ES-I3 (cell line): ENCODE measurements around the gene TRIM26.

Experiments used
- H3K36me3 ChIP-seq: 2 replicates; pipeline ENCODE4 v1.6.1; 2013; ENCODE audit warnings: mild to moderate bottlenecking, low read length, control low read depth, moderate library complexity; ENCODE audit not compliant: insufficient read depth
- H3K4me1 ChIP-seq: 2 replicates; pipeline ENCODE4 v1.6.1; 2013; ENCODE audit warnings: mild to moderate bottlenecking, control low read depth, low read length; ENCODE audit not compliant: insufficient read depth
- H3K9ac ChIP-seq: 2 replicates; pipeline ENCODE4 v1.6.1; 2013; ENCODE audit warnings: low read depth, mild to moderate bottlenecking, low read length, moderate library complexity
- H3K9me3 ChIP-seq: 2 replicates; pipeline ENCODE4 v1.6.1; 2013; ENCODE audit warnings: mild to moderate bottlenecking, low read length, moderate library complexity; ENCODE audit not compliant: control insufficient read depth, insufficient read depth

TRIM26 gene

DNA sequence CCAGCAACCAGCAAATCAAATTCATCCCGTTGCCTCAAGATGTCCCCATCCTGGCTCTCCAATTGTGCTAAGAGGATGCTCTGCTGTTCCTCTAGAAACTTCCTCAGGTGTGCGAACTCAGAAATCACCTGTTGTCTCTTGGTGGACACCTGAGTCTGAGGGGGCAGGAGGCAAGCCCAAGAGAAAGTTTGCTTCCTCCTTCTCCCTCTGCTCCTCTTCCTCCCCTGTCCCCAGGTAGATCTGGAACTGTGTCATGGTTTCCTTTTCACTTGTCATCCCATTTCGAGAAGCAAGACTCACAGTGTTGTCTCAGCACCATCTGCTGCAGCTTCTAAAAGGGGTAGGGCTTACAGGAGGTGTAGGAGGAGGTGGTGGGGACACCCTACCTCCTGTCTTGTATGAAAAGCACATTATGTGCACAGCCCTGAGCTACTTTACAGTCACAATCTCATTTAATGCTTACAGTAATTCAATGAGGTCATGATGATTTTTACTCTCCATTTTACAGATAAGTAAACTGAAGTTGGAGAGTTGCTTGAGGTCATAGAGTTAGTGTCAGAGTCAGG lies 54.6 kb downstream of the TRIM26 start:
- no peaks in the 10 kb centered on the region for H3K36me3 ChIP-seq
- no peaks in the 10 kb centered on the region for H3K9me3 ChIP-seq
- H3K4me1 ChIP-seq, result no peaks in the 10 kb centered on the region; the same call in 1 of the 2 replicates
- H3K9ac ChIP-seq, result no peak overlapping the region

DNA sequence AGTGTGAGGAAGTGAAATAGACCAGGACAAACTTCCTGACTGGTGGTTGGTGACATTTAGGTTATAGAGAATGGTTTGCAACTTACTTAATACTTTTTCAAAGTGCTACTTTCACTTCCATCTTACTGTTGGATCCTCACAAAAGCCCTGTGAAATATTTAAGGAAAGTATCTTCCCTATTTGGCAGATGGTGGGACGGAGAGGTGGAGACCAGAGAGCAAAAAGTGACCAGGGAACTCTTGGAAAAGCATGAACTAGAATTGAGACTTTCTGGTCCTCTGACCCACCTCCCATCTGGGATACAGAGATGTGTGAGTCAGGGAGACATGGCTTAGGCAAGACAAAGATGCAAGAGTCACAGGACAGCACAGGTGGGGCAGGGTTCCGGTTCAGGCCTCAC lies 55.2 kb downstream of the TRIM26 start:
- H3K36me3 ChIP-seq, result no peaks in the 10 kb centered on the region
- no peaks in the 10 kb centered on the region; the same call in 1 of the 2 replicates for H3K4me1 ChIP-seq
- H3K9me3 ChIP-seq, result no peaks in the 10 kb centered on the region
- H3K9ac ChIP-seq, result no peak overlapping the region

DNA sequence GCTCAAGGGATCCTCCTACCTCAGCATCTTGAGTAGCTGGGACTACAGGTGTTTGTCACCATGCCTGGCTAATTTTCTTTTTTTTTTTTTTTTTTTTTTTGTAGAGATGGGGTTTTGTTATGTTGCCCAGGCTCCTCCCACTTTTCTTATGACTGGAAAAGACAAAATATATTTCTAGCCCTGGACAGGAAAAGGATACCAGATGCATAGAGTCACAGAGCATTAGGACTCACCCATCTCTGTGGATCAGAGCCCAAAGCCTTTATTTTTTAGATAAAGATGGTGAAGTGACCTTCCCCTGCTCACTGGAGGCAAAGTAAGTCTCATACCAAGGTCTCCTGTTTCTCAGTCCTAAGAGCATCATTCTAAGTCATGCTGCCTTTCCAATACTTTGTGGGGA lies 55.6 kb downstream of the TRIM26 start:
- no peaks in the 10 kb centered on the region; the same call in 1 of the 2 replicates for H3K4me1 ChIP-seq
- H3K9ac ChIP-seq, result no peak overlapping the region
- H3K9me3 ChIP-seq, result no peaks in the 10 kb centered on the region
- no peaks in the 10 kb centered on the region for H3K36me3 ChIP-seq

DNA sequence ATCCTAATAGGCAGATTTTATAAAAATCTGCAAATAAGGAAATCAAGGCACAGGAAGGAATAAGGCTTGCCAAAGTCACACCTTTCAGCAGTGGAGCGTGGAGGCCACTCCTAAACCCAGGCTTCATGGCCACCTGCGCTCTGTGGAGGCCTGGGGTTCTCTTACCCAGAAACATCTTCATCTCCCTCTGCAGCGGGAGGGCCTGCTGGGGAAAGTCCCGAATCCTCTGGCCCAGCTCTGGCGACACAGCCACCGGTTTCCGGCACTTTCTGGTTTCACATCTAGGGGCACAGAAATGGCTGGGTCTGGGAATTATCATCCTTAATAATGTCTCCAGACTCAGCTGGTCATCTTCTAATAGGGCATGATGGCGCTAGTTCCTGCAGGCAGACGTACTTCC lies 56.4 kb downstream of the TRIM26 start:
- H3K9me3 ChIP-seq, result no peaks in the 10 kb centered on the region
- H3K4me1 ChIP-seq, result no peaks in the 10 kb centered on the region; the same call in 1 of the 2 replicates
- H3K36me3 ChIP-seq, result no peaks in the 10 kb centered on the region
- H3K9ac ChIP-seq, result no peak overlapping the region

DNA sequence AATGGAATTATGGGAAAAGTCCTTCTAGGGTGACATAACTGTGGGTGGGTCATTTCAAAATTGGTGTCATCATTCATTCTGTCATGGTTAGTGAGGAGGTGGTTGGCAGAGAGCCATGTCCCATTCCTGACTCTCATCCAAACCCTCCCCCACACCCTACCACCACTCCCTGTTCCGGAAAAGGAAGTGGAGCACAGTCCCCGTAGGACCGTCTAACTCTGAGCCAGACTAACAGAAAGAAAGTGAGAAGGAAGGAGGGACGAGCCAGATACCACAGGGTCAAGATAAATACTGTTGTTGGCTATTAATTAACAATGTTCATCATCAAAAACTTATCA lies 57.0 kb downstream of the TRIM26 start:
- no peak overlapping the region for H3K9ac ChIP-seq
- H3K4me1 ChIP-seq, result no peaks in the 10 kb centered on the region; the same call in 1 of the 2 replicates
- H3K36me3 ChIP-seq, result no peaks in the 10 kb centered on the region
- no peaks in the 10 kb centered on the region for H3K9me3 ChIP-seq

DNA sequence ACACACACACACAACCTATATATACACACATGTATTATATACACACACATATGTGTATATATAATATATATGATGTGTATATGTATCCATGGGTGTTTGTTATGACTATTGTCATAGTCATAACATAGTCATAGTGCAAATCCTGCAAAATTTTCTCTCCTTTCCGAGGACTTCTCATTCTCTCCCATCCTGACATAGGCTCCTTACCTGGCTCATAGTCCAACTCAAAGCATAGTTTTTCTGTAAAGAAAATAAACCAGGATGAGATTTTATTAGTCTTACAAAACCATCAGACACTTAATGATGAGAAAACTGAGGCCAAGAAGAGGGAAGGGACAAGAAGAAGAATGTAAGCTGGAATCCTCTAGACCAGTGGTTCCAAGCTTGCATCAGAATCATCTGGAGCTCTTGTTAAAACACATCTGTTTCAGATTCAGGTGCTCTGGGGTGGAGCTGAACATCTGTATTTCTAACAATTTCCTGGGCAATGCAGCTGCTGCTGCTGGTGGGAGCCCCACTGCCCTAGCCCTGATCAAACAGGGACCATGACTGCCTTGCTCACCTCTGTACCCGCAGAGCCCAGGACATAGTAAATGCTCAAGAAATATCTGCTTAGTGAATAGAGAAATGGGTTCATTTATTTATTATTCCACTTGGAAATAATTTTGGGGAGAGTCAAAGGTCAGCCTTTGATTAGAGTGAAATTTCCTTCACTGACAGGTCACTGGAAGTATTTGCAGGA lies 57.5 kb downstream of the TRIM26 start:
- Histone ChIP-seq H3K9me3 (no peaks in the 10 kb centered on the region), H3K4me1 (no peaks in the 10 kb centered on the region; the same call in 1 of the 2 replicates), H3K9ac (no peak overlapping the region), H3K36me3 (no peaks in the 10 kb centered on the region)

DNA sequence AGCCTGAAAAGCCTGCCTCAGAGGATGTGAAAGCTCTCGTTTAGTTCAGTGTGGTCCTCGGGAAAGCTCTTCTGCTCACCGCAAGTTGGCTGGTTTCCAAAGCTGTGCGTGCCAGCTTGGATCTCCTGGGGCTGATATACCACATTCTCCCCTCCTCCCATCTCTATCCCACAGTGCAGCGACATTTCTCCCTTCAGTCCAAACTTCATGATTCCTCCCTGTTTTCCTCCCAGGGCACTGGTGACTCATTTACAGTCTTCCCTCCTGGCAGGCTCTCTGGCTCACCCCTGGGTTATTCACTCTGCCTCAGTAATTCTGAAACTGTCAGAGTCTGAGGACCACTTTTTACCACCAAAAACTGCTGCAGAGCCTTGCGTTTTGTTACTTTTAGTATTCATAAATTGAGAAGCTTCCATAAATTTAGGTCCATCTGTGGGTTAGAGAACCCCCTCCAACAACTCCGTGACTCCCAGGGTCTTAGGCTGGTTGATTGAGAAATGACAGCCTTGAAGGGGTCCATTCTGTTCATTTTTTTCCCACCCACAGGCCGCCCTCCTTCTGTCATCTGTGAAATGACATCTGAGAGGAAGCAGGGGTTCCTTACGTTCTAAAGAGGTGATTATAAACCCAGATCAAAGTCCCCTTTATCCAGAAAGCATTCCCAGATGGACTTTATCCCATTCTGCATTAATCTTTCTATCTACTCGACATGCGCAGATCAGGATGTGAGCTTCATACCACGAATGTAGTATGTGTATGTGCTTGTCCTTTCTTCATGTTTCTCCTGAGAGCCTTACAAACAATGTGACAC lies 58.3 kb downstream of the TRIM26 start:
- no peaks in the 10 kb centered on the region for H3K36me3 ChIP-seq
- H3K9me3 ChIP-seq, result no peaks in the 10 kb centered on the region
- no peaks in the 10 kb centered on the region; the same call in 1 of the 2 replicates for H3K4me1 ChIP-seq
- no peak overlapping the region for H3K9ac ChIP-seq

DNA sequence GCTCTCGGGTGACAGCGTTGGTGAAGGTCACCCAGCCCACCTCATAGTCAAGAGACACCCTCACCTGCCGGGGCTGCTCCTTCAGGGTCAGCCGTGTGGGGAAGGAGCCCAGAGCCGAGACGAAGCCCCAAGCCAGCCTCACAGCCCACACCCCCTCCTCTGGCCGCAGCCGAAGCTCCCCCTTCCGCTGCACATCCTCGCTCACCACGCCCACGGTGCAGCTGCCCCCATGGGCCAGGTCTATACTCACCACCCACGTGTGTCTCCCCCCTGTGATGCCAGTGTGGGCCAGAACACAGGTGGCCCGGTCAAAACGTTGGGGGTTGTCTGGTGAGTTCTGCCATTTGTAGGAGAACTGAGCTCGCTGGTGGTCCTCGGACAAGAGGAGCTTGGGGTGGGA lies 59.1 kb downstream of the TRIM26 start:
- Histone ChIP-seq H3K9me3 (no peaks in the 10 kb centered on the region), H3K36me3 (no peaks in the 10 kb centered on the region), H3K9ac (no peak overlapping the region), H3K4me1 (no peaks in the 10 kb centered on the region; the same call in 1 of the 2 replicates)

DNA sequence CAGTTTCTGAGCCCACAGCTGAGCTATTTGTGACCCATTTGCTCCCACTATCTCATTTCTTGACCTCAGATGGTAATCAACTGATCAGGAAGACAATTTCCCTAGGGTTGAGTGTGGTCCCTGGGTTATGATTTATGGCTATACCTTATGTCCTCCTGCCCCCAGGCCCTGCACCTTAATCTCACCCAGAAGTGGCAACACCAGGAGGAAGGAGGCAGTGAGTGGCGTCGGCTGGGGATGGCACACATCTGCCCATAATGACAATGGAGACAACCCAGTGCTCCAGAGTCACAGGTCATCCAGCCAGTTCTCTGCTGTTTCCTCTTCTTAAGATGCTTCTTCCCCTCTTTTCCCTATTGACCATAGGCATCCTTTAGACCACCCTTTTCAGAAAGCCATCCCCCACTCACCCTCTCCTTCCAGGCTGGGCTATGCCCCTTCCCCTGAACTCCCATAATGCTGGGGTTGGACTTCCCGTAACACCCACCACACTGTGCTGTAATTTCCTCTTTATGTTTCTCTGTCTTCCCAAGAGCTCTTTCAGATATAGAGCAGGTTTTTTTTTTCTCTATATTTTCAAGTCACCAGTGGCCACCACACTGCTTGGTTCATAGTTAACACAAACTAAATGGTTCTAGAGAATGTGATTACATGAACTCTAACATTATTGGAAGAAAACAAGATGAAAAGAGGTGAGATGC lies 60.1 kb downstream of the TRIM26 start:
- no peak overlapping the region for H3K9ac ChIP-seq
- H3K9me3 ChIP-seq, result no peaks in the 10 kb centered on the region
- H3K36me3 ChIP-seq, result no peaks in the 10 kb centered on the region
- no peaks in the 10 kb centered on the region; the same call in 1 of the 2 replicates for H3K4me1 ChIP-seq

DNA sequence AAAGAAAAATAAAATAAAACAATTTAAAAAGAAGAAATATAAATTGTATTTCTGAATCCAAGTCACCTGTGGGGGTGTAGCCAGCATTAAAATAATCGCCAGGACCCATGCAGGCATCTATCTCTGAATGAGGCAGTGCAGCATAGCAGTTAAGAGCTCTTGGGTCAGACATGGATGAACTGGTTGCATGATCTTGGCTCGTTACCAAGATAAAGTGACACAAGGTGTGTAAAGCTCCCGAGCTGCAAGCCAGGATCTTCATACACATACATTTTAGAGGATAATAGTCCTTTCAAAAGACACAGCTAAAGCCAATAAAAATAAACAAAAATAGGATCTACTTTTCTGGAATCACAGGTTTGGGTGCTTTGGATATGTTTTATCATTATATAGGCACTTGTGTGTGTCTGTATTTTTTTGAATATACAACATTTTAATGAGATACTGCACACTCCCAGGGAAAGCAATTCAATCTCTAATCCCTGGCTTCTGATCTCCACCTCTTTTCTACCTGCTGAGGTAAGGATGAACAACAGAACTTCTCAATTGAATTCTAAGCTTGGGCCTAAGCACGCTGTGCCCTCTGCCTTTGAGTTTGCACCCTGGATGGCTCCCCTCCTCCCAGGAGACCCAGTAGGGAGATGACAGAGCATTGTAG lies 61.1 kb downstream of the TRIM26 start:
- Histone ChIP-seq H3K9ac (no peak overlapping the region), H3K9me3 (no peaks in the 10 kb centered on the region), H3K4me1 (no peaks in the 10 kb centered on the region; the same call in 1 of the 2 replicates), H3K36me3 (no peaks in the 10 kb centered on the region)

DNA sequence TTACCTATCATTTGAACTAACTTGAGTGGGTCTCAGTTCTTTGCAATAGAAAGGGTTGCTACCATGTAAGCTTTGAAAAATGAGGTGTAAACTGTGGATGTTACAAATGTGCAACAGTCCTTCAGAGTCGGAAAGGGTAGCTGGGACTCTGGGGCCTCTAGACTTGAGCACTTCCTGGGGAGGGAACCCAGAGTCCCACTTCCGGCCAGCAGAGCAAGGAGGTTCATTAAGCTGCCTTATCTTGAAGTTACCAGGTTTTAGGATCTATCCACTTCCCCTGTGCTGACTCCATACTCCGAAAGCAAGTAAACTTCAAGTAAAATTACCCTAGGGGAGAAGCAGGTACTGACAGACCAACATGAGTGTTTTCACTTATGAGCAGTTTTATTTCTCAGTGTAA lies 61.6 kb downstream of the TRIM26 start:
- Histone ChIP-seq H3K36me3 (no peaks in the 10 kb centered on the region), H3K4me1 (no peaks in the 10 kb centered on the region; the same call in 1 of the 2 replicates), H3K9ac (no peak overlapping the region), H3K9me3 (no peaks in the 10 kb centered on the region)

DNA sequence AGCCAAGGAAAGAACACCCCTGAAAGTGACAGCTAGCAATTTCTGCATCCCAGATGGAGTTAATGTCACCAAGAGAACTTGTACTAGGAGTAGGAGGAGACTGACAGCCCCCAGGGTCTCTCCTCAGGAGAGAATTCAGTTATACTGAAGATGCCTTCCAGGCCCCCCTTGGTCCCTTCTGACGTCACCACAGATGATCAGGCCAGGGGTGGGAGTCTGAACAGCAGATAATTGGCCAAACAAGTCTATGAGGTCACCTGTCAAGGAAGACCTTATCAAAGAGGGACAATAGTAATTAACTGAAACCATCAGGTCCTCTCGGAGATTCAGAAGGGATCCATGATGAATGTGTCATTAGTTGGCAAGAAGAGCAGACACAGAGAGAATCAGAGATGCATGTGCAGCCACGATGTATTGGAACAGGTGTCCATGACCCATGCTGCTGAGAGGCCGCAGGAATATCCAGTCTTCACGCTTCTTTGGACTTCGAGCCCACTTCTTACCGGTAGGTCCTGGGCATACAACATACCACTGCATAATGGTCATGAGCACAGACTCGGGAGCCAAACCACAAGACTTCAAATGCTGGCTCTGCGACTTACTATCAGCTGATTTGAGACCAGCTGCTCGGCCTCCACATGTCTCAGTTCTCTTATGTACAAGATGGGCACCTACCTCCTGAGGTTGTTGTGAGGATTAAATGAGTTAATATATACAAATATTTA lies 62.4 kb downstream of the TRIM26 start:
- Histone ChIP-seq H3K9me3 (no peaks in the 10 kb centered on the region), H3K4me1 (no peaks in the 10 kb centered on the region; the same call in 1 of the 2 replicates), H3K36me3 (no peaks in the 10 kb centered on the region), H3K9ac (no peak overlapping the region)

DNA sequence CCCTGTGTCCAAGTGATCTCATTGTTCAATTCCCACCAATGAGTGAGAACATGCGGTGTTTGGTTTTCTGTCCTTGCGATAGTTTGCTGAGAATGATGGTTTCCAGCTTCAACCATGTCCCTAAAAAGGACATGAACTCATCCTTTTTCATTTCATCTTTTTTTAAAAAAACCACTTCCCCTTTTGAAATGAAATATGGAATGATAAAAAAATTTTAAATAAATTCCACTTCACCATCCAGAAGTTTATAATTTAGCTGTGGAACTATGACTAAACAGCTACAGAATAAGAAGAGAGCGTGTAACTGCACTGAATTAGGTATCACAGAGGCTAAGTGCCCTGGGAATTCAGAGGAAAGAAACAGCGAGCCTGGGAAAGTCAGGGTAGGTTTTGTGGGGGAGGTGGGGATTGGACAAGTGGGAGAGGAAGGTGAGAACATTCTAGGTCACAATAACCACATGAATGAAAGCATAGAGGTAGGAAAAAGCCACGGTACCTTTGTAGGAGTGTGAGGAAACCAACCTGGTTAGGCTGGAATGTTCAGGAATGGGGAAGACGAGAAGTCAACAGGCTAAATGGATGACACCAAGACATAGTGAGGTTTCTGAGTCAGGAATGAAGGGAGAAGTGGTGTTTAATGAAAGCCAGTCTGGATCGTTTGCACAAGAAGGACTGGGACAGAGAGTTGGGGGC lies 63.2 kb downstream of the TRIM26 start:
- H3K4me1 ChIP-seq, result no peaks in the 10 kb centered on the region; the same call in 1 of the 2 replicates

More for the DNA sequence above, 63.2 kb downstream of the TRIM26 start:
- Histone ChIP-seq H3K9ac (no peak overlapping the region), H3K36me3 (no peaks in the 10 kb centered on the region), H3K9me3 (no peaks in the 10 kb centered on the region)
